Smooth muscle cell (in vitro differentiated cells): ENCODE results near the gene ANXA8L1. TPM values are rescaled to one million over a fixed set of nuclear protein-coding genes. Genes with fewer than 3 reads are reported as not detected.
"Not testable (repeated sequence)": the region's sequence is repeated elsewhere in the genome, so short reads cannot be mapped to it uniquely, and the experiment has no call there.

ENCODE experiments used
- DNase-seq: peaks from one replicate; lab custom pipeline; 2025; ENCODE audit not compliant: unreplicated experiment; lab: John Stamatoyannopoulos, UW
- H2AFZ ChIP-seq: fragments of 200-600 bp; sonication (generic); 2 replicates; pipeline ENCODE4 v1.6.0; 2016; ENCODE audit warnings: antibody characterized with exemption, low read depth, mild to moderate bottlenecking
- H3F3A ChIP-seq: fragments of 200-600 bp; sonication (generic); 2 replicates; pipeline ENCODE4 v1.6.0; 2017; ENCODE audit warnings: antibody characterized with exemption, low read depth
- H3K27ac ChIP-seq: fragments of 200-600 bp; sonication (generic); 2 replicates; pipeline ENCODE4 v1.5.1; 2016; ENCODE audit warnings: low read depth, mild to moderate bottlenecking
- H3K27me3 ChIP-seq: fragments of 200-600 bp; sonication (generic); 2 replicates; pipeline ENCODE4 v1.6.1; 2016; ENCODE audit warnings: low read depth, mild to moderate bottlenecking
- H3K36me3 ChIP-seq: fragments of 200-600 bp; sonication (generic); 2 replicates; pipeline ENCODE4 v1.5.1; 2016; ENCODE audit warnings: low read depth
- H3K4me1 ChIP-seq: fragments of 200-600 bp; sonication (generic); 2 replicates; pipeline ENCODE4 v1.5.1; 2016; ENCODE audit warnings: low read depth
- H3K4me2 ChIP-seq: fragments of 200-600 bp; sonication (generic); 2 replicates; pipeline ENCODE4 v1.6.0; 2016; ENCODE audit warnings: mild to moderate bottlenecking
- H3K4me3 ChIP-seq: fragments of 200-600 bp; sonication (generic); 2 replicates; pipeline ENCODE4 v1.5.1; 2016; ENCODE audit warnings: mild to moderate bottlenecking
- H3K79me2 ChIP-seq: fragments of 200-600 bp; sonication (generic); 2 replicates; pipeline ENCODE4 v1.6.0; 2016; ENCODE audit warnings: low read depth, mild to moderate bottlenecking
- H3K9ac ChIP-seq: fragments of 200-600 bp; sonication (generic); 2 replicates; pipeline ENCODE4 v1.6.0; 2016; ENCODE audit warnings: low read depth
- H3K9me3 ChIP-seq: fragments of 200-600 bp; sonication (generic); replicated peaks from 2 replicates; pipeline ENCODE4 v1.5.1; 2016; ENCODE audit warnings: low read depth
- H4K20me1 ChIP-seq: fragments of 200-600 bp; sonication (generic); 2 replicates; pipeline ENCODE4 v1.6.0; 2016; ENCODE audit warnings: low read depth
- WGBS: methylation state at CpG from one replicate; pipeline ENCODE4 v1.1.7; 2016; ENCODE audit warnings: low lambda C conversion rate; 5-methylcytosine and 5-hydroxymethylcytosine counted together
- polyA plus RNA-seq: library from polyadenylated mRNA; unstranded; fragments of >200 nt; fragmentation: Nextera tagmentation; extraction: Ambion mirVana; gene quantifications from 2 replicates; pipeline ENCODE4 v1.2.1, GENCODE V29; 2016
- total RNA-seq: library from RNA; depleted of rRNA; stranded (reverse); fragments of >200 nt; gene quantifications from 2 replicates; pipeline ENCODE4 v1.2.3, GENCODE V29; 2014

ANXA8L1 gene
- total and polyA plus RNA-seq, 2 experiments from 2014 or later = 11.5 to 81.1 TPM

DNA sequence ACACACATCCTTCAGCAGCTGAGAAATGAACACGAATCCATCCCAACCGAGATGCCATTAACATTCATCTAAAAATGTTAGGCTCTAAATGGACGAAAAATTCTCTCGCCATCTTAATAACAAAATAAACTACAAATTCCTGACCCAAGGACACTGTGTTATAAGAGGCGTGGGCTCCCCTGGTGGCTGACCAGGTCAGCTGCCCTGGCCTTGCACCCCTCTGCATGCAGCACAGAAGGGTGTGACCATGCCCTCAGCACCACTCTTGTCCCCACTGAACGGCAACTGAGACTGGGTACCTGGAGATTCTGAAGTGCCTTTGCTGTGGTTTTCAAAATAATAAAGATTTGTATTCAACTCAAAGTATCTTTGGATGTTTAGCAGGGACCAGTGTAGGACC, 15.8 kb downstream of the ANXA8L1 start:
- H3K9ac ChIP-seq, H2AFZ ChIP-seq, H3K79me2 ChIP-seq, H3K4me2 ChIP-seq, H4K20me1 ChIP-seq, H3K27me3 ChIP-seq, H3K4me3 ChIP-seq, DNase-seq, H3F3A ChIP-seq, H3K36me3 ChIP-seq, H3K4me1 ChIP-seq, H3K9me3 ChIP-seq, H3K27ac ChIP-seq: not testable (repeated sequence)
- WGBS = 99% methylated on average over 4 of the region's 6 CpGs

DNA sequence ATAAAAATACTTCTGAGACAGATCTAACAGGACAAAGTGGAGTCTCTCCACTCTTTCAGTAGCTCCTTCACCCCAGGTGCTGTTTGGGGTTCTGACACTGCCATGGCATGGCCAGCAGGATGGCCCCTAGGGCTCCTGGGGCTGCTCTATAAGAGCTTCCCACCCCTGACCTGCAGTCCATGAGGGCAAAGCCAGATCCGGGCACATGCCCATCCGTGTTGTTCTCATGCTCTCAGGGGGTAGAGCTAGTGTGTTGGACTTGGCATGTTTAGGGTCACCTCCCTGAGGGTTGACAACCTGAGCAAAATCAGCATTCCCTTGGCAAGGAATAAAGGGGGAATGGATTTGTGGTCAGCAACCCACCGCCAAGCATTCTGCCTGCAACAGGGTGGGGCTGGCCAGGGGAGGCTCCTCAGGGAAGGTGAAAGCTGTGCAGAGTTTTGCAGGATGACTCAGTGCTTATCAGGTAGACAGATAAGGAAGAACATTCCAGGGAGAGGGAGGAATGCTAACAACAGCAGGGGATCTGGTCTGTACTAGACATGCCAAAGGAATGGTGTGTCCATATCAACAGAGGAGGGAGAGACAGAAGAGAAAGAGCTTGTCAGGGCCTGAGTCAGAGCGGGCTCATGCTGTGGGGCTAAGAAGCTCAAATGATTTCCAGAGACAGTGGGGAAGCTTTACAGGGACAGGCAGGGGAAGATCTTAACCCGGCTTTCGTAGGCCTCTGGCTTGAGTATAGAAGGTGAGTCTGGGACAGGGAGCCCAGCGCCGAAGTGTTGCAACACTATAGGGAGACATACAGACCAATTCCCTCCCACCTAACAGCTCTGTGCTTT, 21.1 kb downstream of the ANXA8L1 start:
- not testable (repeated sequence) for H3F3A ChIP-seq, H3K4me3 ChIP-seq, H3K27me3 ChIP-seq, H4K20me1 ChIP-seq, DNase-seq, H3K4me1 ChIP-seq, H3K79me2 ChIP-seq, H3K9me3 ChIP-seq, H2AFZ ChIP-seq, H3K36me3 ChIP-seq, H3K4me2 ChIP-seq, H3K9ac ChIP-seq
- peak overlapping the region; percentile 81 for H3K27ac ChIP-seq
- WGBS = 18% methylated on average over 8 of the region's 8 CpGs

- not testable (repeated sequence) for H3K27me3 ChIP-seq, H3K4me3 ChIP-seq, H2AFZ ChIP-seq, H3F3A ChIP-seq, H3K4me1 ChIP-seq, DNase-seq, H3K36me3 ChIP-seq, H4K20me1 ChIP-seq, H3K79me2 ChIP-seq, H3K9me3 ChIP-seq
- peak overlapping the region; percentile 72 for H3K4me2 ChIP-seq
- H3K9ac ChIP-seq = peak overlapping the region; percentile 83
- peak overlapping the region; percentile 92 for H3K27ac ChIP-seq
- WGBS = 30% methylated on average over 10 of the region's 14 CpGs
Measured at GRCh38 chr10:46397767-46398166, 22.2 kb downstream of the ANXA8L1 start.

GRCh38 chr10:46398212-46398886, 22.8 kb downstream of the ANXA8L1 start:
- H3K9ac ChIP-seq, H3K27me3 ChIP-seq, H3K36me3 ChIP-seq, H3K9me3 ChIP-seq, H4K20me1 ChIP-seq, H3K79me2 ChIP-seq, H3F3A ChIP-seq, H3K4me1 ChIP-seq, DNase-seq: not testable (repeated sequence)
- 12% methylated on average over 9 of the region's 35 CpGs for WGBS
- Histone ChIP-seq H2AFZ (peak overlapping the region; percentile 17), H3K4me3 (peak overlapping the region; percentile 48), H3K4me2 (peak overlapping the region; percentile 86), H3K27ac (peak overlapping the region; percentile 76)

DNA sequence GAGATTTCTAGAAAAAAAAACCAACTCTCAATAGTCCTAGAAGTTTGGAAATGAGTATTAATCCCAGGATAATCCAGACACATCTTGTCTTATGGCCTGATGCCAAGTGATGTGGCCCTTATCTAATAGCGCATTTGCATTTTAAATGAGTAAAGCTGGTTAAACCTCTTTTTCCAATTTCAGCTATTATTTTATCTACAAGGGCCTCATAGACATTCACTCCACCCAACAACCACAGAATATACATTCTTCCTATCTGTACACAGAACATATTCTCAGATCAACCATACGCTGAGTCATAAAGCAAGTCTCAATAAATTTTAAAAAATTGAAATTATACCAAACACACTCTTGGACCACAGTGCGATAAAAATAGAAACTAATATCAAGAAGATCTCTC, 34.0 kb downstream of the ANXA8L1 start:
- not testable (repeated sequence) for H3K36me3 ChIP-seq, DNase-seq, H4K20me1 ChIP-seq, H3K79me2 ChIP-seq, H3K27ac ChIP-seq, H3K27me3 ChIP-seq, H2AFZ ChIP-seq, H3F3A ChIP-seq, H3K4me1 ChIP-seq, H3K9ac ChIP-seq, H3K9me3 ChIP-seq, H3K4me2 ChIP-seq, H3K4me3 ChIP-seq
- WGBS = 97% methylated on average over 3 of the region's 3 CpGs

DNA sequence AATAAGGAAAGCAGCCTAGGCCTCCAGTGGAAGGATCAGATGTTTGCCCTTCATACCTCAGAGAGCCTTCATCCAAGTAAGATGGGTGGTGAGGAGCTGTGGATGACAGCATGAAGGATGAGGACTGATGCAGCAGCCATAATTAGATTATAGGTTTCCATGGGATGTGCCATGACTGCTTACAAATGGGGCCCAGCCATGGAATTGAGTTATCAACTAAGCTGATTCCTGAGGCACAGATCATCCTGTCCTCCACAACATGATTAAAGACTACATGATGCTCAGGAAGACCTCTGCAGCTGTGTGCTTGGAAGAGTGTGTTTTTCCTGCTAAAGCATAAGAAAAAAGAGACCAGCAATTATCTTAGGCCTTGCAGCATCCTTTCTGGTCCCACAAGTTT, 35.5 kb downstream of the ANXA8L1 start:
- H3K27me3 ChIP-seq, H3K4me1 ChIP-seq, H3K9ac ChIP-seq, H3K4me3 ChIP-seq, H3K9me3 ChIP-seq, H3K27ac ChIP-seq, H4K20me1 ChIP-seq, H3F3A ChIP-seq, H3K36me3 ChIP-seq, H3K79me2 ChIP-seq, DNase-seq, H2AFZ ChIP-seq, H3K4me2 ChIP-seq: not testable (repeated sequence)

DNA sequence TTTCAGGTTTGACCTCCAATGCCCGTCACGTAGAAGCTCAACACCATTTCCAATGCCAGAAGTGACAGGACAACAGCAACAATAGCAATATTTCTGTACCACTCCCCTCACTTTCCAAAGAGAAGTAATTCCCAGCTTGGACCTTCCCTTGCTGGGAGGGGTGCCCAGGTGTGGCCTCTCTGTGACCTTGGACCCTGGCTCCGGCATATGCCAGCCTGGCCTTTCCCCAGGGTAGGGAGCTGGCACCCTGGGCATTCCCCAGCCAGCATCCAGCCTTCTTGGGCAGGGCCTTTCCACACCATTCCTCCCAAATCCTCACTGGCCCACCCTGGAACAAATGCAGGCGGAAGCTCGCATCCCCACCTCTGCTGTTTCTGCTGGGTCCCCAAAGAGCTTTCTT, 37.1 kb downstream of the ANXA8L1 start:
- DNase-seq, H3K27ac ChIP-seq, H2AFZ ChIP-seq, H3K27me3 ChIP-seq, H3K9ac ChIP-seq, H3K4me1 ChIP-seq, H3F3A ChIP-seq, H3K4me3 ChIP-seq, H3K9me3 ChIP-seq, H4K20me1 ChIP-seq, H3K4me2 ChIP-seq, H3K79me2 ChIP-seq, H3K36me3 ChIP-seq: not testable (repeated sequence)
- no CpG with 5 or more reads among the region's 5 CpGs for WGBS

DNA sequence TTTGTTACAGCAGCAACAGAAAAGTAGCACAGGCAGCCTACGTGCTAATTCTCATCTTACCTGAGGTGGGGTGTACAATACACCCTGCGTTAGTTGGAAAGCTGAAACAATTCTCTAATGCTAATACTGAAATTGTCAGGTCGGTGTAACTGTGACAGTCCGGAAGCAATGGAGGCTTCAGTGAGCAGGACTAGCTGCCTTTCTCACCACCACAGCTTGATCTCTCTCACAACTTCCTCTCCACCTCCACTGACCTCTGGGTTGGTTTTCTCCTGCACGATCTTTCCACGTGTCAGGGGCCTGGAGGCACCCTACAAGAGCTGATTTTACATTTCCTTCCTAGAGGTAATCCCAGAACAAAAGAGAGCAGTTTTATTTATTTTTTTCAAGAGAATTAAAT, 39.7 kb downstream of the ANXA8L1 start:
- H3K79me2 ChIP-seq, H3K4me1 ChIP-seq, H3K9me3 ChIP-seq, H3K4me3 ChIP-seq, H3K36me3 ChIP-seq, H3F3A ChIP-seq, H3K9ac ChIP-seq, H4K20me1 ChIP-seq, H3K4me2 ChIP-seq, DNase-seq, H3K27ac ChIP-seq, H2AFZ ChIP-seq, H3K27me3 ChIP-seq: not testable (repeated sequence)
- 90% methylated on average over 4 of the region's 6 CpGs for WGBS
